ENCODE measurements around the gene ZFP91.
A peak's percentile ranks its signal among the peaks of the same experiment; 100 is the strongest.
"Not testable (repeated sequence)": the region's sequence is repeated elsewhere in the genome, so short reads cannot be mapped to it uniquely, and the experiment has no call there.

Gene ZFP91, protein sequence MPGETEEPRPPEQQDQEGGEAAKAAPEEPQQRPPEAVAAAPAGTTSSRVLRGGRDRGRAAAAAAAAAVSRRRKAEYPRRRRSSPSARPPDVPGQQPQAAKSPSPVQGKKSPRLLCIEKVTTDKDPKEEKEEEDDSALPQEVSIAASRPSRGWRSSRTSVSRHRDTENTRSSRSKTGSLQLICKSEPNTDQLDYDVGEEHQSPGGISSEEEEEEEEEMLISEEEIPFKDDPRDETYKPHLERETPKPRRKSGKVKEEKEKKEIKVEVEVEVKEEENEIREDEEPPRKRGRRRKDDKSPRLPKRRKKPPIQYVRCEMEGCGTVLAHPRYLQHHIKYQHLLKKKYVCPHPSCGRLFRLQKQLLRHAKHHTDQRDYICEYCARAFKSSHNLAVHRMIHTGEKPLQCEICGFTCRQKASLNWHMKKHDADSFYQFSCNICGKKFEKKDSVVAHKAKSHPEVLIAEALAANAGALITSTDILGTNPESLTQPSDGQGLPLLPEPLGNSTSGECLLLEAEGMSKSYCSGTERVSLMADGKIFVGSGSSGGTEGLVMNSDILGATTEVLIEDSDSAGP

GRCh38 chr11:58578635-58579191 is at the start of gene ZFP91:
ZFP91 (plus strand) TSS chr11:58579063; CDS start chr11:58579282, 219 bp downstream.
- DNase-seq, result peak; percentile 93 to 98 (median 96)
- intact Hi-C loops (cut with DNase I), result no loop called here

GRCh38 chr11:58530236-58530635 is 48.6 kb upstream of the ZFP91 start:
- DNase-seq, result no peak
- intact Hi-C loops (cut with DNase I), result no loop called here

GRCh38 chr11:58531865-58532341 is 47.0 kb upstream of the ZFP91 start:
- DNase-seq, result peak in 2 of 10 donors; percentile 72 to 80
- intact Hi-C loops (cut with DNase I), result no loop called here

- DNase-seq, result no peak
- intact Hi-C loops (cut with DNase I), result no loop called here
Measured at GRCh38 chr11:58546841-58547240, 32.0 kb upstream of the ZFP91 start.

DNA sequence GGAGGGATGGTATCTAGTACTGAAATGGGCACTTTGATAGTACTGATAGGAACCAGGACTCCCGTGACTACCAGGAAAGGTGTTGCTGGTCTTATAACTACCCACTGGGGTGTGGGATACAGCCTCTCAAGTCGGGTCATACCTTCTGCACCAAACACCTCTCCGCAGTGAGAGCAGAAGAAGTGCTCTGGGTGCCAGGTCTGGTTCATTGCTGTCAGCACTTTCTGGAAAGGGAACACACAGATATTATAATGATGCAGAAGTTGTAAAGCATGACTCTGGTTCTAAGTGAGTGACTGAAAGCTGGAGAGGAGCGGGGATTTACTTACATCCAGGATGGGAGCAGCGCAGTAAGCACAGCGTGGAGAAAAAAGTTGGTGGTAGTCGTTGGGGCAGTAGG is 29.2 kb upstream of the ZFP91 start:
- no peak for DNase-seq
- intact Hi-C loops (cut with DNase I), result no loop called here

DNA sequence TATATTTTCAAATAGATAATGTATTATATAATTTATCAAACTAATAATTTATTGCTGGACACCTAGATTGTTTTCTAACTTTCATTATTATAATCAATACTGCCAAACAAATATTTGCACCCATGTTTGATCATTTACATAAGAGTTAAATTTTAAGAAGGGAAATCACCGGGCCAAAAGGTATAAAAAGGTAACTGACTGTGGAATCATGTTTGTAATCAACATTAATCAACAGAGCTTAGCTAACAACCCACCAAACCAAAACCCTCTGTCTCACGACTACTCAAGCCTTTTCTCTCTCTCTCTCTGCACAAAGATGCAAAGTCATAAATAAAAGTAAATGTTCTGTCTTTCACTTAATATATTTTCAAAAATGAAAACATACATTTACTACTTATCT is 18.0 kb upstream of the ZFP91 start:
- DNase-seq, result no peak
- intact Hi-C loops (cut with DNase I), result no loop called here

DNA sequence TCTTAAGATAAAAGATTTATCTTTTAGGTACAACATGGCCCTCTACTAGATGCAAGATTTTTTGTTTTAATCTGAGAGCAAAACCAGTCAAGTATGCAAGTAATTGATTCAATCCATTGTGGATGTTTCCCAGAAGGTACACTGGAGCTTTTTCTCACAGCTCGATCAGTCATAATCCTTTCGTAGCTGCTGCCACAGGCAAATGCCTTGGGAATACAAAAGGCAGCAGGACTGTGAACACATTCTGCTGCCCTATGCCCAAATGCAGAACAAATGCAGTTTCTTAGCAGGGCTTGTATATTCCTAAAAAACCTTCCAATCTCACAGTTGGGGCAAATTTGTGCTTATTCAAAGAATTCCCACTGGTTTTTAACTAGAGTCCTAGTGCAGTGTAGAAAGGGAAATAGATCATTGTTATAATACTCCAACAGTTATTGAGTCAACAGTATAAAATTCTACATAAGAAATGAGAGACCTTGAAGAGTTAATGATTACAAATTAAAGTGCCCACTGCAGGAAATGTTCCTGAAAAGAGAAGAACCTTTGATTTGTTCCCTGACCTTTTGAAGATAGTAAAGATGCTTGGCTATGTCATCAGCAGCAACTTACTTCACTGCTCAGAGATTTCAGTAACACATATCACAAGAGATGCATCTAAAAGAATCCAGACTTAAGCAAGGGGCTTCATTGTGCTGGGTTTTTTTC is 17.3 kb upstream of the ZFP91 start:
- DNase-seq, result no peak
- intact Hi-C loops (cut with DNase I), result no loop called here

GRCh38 chr11:58562375-58562800 is 16.5 kb upstream of the ZFP91 start:
- intact Hi-C loops (cut with DNase I), result no loop called here
- no peak for DNase-seq

- no peak for DNase-seq
- intact Hi-C loops (cut with DNase I), result no loop called here
Measured at GRCh38 chr11:58564231-58564630, 14.6 kb upstream of the ZFP91 start.

DNA sequence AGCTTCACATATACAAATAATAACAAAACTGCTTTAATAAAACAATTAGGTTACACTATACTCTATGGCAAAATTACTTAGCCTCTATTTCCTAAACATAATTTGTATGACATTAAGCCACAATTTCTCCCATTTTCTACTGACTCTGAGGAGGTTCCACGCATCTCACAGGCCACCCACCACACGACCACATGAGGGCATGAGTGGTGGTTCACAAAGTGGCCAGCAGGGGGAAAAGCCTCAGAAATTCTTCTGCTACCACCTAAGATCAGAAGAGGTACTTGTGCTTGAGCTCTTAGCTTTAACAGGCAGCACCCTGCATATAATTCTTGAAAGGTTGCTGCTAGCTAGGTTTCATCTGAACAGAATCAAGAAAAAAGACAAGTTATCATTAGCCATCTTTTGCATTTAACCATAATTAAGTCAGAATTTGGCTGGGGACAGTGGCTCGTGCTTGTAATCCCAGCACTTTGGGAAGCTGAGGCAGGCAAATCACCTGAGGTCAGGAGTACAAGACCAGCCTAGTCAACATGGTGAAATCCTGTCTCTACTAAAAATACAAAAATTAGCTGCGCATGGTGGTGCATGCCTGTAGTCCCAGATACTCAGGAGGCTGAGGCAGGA is 10.9 kb upstream of the ZFP91 start:
- DNase-seq, result peak in 8 of 10 donors; percentile 44 to 91 (median 58)
- intact Hi-C loops (cut with DNase I), result no loop called here

- intact Hi-C loops (cut with DNase I), result not testable (repeated sequence)
- DNase-seq, result peak in 2 of 10 donors; percentile 66 to 67
Measured at GRCh38 chr11:58572906-58573305, 6.0 kb upstream of the ZFP91 start.

- intact Hi-C loops (cut with DNase I), result no loop called here
- DNase-seq, result no peak
Measured at GRCh38 chr11:58573451-58574104, 5.3 kb upstream of the ZFP91 start.

- intact Hi-C loops (cut with DNase I), result no loop called here
- DNase-seq, result no peak
Measured at GRCh38 chr11:58574881-58575280, 4.0 kb upstream of the ZFP91 start.

GRCh38 chr11:58575377-58576020 is 3.4 kb upstream of the ZFP91 start, which contains the start of gene LPXN:
LPXN (minus strand) TSS chr11:58575856; CDS start chr11:58575772, 84 bp downstream.
- intact Hi-C loops (cut with DNase I), result loop anchor here (2.0 kb wide), 1 partner anchor 99 kb away; no protein-coding TSS in a partner anchor
- peak in 1 of 10 donors; percentile 14 for DNase-seq

DNA sequence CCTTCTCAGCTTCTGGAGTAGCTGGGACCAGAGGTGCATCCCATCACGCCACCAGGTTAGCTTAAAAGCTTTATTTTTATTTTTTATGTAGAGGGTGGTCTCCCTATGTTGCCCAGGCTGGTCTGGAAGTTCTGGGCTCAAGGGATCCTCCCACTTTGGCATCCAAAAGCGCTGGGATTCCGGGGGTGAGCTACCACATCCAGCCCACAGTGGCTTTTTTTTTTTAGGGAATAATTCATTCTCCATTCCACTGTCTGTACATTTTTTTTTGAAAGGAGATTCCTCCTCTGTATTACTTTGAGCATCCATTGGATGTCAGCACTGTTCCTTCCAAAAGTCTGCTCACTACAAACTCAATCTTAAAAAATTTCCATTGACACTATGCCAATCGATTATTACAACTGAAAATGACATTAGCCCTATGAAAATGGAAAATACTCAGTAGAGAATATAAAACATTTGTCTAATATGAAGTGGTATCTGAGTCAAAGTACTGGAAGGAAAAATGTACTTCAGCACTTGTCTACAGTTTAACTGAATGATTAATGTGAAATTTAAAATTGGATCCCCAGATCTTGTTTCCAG is 1.9 kb upstream of the ZFP91 start:
- intact Hi-C loops (cut with DNase I), result loop anchor here (2.0 kb wide), 1 partner anchor 98 kb away; no protein-coding TSS in a partner anchor
- DNase-seq, result no peak

DNA sequence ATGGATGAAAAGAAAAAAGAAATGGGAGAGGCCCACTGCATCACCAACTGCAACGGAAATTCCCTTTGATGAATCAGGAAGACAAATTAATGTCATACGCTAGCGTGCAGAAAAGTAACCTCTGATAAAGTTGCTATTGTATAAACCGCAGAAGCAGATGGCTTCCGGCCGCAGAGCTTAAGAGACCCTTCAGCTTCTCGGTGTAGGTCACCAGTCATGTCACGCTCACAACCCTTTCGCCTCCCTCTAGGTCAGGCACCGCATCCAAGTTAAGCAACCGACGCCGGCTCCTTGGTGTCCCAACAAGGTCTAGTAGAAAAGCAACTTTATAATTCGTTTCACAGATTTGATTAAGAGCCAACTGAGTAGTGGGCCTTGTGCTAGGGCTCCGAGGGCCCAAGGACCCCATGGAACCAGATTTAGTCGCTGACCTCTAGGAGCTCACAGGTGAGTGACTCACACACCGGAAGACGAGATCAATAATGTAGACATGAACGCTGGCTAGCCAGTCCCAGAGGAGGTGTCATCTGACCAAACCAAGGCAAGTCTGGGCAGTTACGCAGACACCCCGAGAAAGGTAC is 1.2 kb upstream of the ZFP91 start:
- DNase-seq, result peak in 5 of 10 donors; percentile 12 to 84 (median 77)
- intact Hi-C loops (cut with DNase I), result loop anchor here (2.0 kb wide), 1 partner anchor 97 kb away; no protein-coding TSS in a partner anchor

GRCh38 chr11:58578136-58578634 is 678 bp upstream of the ZFP91 start:
- DNase-seq, result peak; percentile 87 to 98 (median 90)
- intact Hi-C loops (cut with DNase I), result no loop called here

All from posterior cingulate gyrus (tissue), 11 donors.